A549 (cell line): ENCODE data around the gene EXT2. TPM values are rescaled to one million over a fixed set of nuclear protein-coding genes. Genes with fewer than 3 reads are reported as not detected.

Experiments used
- ATAC-seq, 2 experiments: fragments of 200-7000 bp in 1 of 2; fragments of >200 bp in 1 of 2; cut with Nextera tagmentation in 1 of 2; cut with Tn5 transposase in 1 of 2; 3 replicates each; pipeline versions ENCODE4 v1.8.0 to v1.9.1; 2018 to 2020; ENCODE audit warnings: mild to moderate bottlenecking in 1 of 2, moderate library complexity in 1 of 2
- CTCF ChIA-PET: fragments of 300-600 bp; sonication (Branson Sonifier 250); formaldehyde crosslinking; extraction: SDS; loops from one replicate; lab custom pipeline; 2021; ENCODE audit warnings: antibody characterized with exemption, inconsistent platforms; lab: Yijun Ruan, JAX
- POLR2A ChIA-PET: fragments of 350-600 bp; formaldehyde crosslinking; extraction: SDS; loops from one replicate; lab custom pipeline; 2021; ENCODE audit warnings: antibody characterized with exemption, inconsistent platforms; lab: Yijun Ruan, JAX
- DNase-seq, 2 experiments: peaks; one replicate each; pipeline versions ENCODE4 v3.0.0 to v3.0.0-alpha.2; 2011 to 2016; ENCODE audit warnings: low read depth in 1 of 2, low spot score in 1 of 2
- FAIRE-seq: peaks from 2 replicates; lab custom pipeline; 2011; peaks lifted over from hg19 to GRCh38; lab: Jason Lieb, UNC
- H3K27ac ChIP-seq, 2 experiments: fragments of >200 bp; sonication (Bioruptor Twin); formaldehyde crosslinking; 3 replicates each; pipeline ENCODE4 v1.5.1; 2016 to 2017
- H3K4me1 ChIP-seq: fragments of >200 bp; sonication (Bioruptor Twin); formaldehyde crosslinking; 3 replicates; pipeline ENCODE4 v1.6.1; 2016
- H3K4me2 ChIP-seq: fragments of >200 bp; sonication (Bioruptor Twin); formaldehyde crosslinking; 3 replicates; pipeline ENCODE4 v1.6.1; 2016
- H3K4me3 ChIP-seq: fragments of >200 bp; sonication (Bioruptor Twin); formaldehyde crosslinking; 3 replicates; pipeline ENCODE4 v1.5.1; 2016
- H3K9me3 ChIP-seq: fragments of >200 bp; sonication (Bioruptor Twin); formaldehyde crosslinking; 3 replicates; pipeline ENCODE4 v1.6.1; 2016
- CEBPB ChIP-seq, 2 experiments: fragments of >200 bp in 1 of 2; sonication (Bioruptor Twin) in 1 of 2; formaldehyde crosslinking in 1 of 2; IDR thresholded peaks; 2 replicates each; pipeline ENCODE4 v1.6.1; 2012 to 2016
- CHD4 ChIP-seq: fragments of 200-600 bp; sonication (generic); IDR thresholded peaks from 2 replicates; pipeline ENCODE4 v1.6.1; 2016; ENCODE audit warnings: antibody characterized with exemption, mild to moderate bottlenecking, borderline replicate concordance
- EHF ChIP-seq: fragments of 250-450 bp; sonication (Bioruptor Pico); IDR thresholded peaks from 2 replicates; pipeline ENCODE4 v1.5.0; 2020; ENCODE audit warnings: mild to moderate bottlenecking
- ELK1 ChIP-seq: fragments of 150-350 bp; IDR thresholded peaks from 2 replicates; pipeline ENCODE4 v1.6.1; 2014; ENCODE audit warnings: low read depth, mild to moderate bottlenecking, low read length
- FOXS1 ChIP-seq: fragments of 250-450 bp; sonication (Bioruptor Pico); IDR thresholded peaks from 2 replicates; pipeline ENCODE4 v1.5.0; 2020; ENCODE audit warnings: mild to moderate bottlenecking, moderate library complexity
- HDAC2 ChIP-seq: fragments of 200-600 bp; sonication (generic); IDR thresholded peaks from 2 replicates; pipeline ENCODE4 v1.6.1; 2016
- HEYL ChIP-seq: fragments of 250-450 bp; sonication (Bioruptor Pico); IDR thresholded peaks from 2 replicates; pipeline ENCODE4 v1.8.0; 2021; ENCODE audit warnings: mild to moderate bottlenecking, moderate library complexity
- HMGXB4 ChIP-seq: fragments of 250-450 bp; sonication (Bioruptor Pico); IDR thresholded peaks from 2 replicates; pipeline ENCODE4 v1.5.0; 2021; ENCODE audit warnings: mild to moderate bottlenecking, moderate library complexity, borderline replicate concordance
- HOXB13 ChIP-seq: fragments of 250-450 bp; sonication (Bioruptor Pico); IDR thresholded peaks from 2 replicates; pipeline ENCODE4 v1.5.0; 2020; ENCODE audit warnings: low read depth, mild to moderate bottlenecking, moderate library complexity
- HOXB5 ChIP-seq: fragments of 250-450 bp; sonication (Bioruptor Pico); IDR thresholded peaks from 2 replicates; pipeline ENCODE4 v1.5.0; 2020; ENCODE audit warnings: mild to moderate bottlenecking, moderate library complexity
- KDM1A ChIP-seq: fragments of 200-600 bp; sonication (generic); IDR thresholded peaks from 2 replicates; pipeline ENCODE4 v1.6.1; 2016; ENCODE audit warnings: low read depth, mild to moderate bottlenecking
- KDM5A ChIP-seq: fragments of 200-600 bp; sonication (generic); IDR thresholded peaks from 2 replicates; pipeline ENCODE4 v1.6.1; 2016; ENCODE audit warnings: antibody characterized with exemption, mild to moderate bottlenecking
- MYC ChIP-seq: IDR thresholded peaks from 2 replicates; pipeline ENCODE4 v1.6.1; 2012; ENCODE audit warnings: mild to moderate bottlenecking, inconsistent platforms, low read length, improper control_type of control experiment, borderline replicate concordance
- NR3C1 ChIP-seq: fragments of >200 bp; sonication (Bioruptor Twin); formaldehyde crosslinking; IDR thresholded peaks from 3 replicates; pipeline ENCODE4 v1.6.1; 2017
- PBX3 ChIP-seq: IDR thresholded peaks from 2 replicates; pipeline ENCODE4 v1.6.1; 2012
- PHF8 ChIP-seq: fragments of 200-600 bp; sonication (generic); IDR thresholded peaks from 2 replicates; pipeline ENCODE4 v1.6.1; 2016; ENCODE audit warnings: low read depth, mild to moderate bottlenecking, antibody characterized with exemption, moderate library complexity, borderline replicate concordance
- POLR2A ChIP-seq: IDR thresholded peaks from 2 replicates; pipeline ENCODE4 v1.6.1; 2012; ENCODE audit warnings: mild to moderate bottlenecking, low read length
- POLR2AphosphoS2 ChIP-seq: conservative IDR thresholded peaks from 2 replicates; pipeline ENCODE4 v1.6.1; 2012; ENCODE audit warnings: low read length, improper control_type of control experiment, inconsistent platforms
- RAD21 ChIP-seq, 2 experiments: fragments of >200 bp in 1 of 2; sonication (Bioruptor Twin) in 1 of 2; formaldehyde crosslinking in 1 of 2; IDR thresholded peaks in 1 of 2; conservative IDR thresholded peaks in 1 of 2; 2 replicates in 1 of 2; 3 replicates in 1 of 2; pipeline ENCODE4 v1.6.1; 2012 to 2018; ENCODE audit warnings: inconsistent platforms in 1 of 2
- RNF2 ChIP-seq: fragments of 200-600 bp; sonication (generic); IDR thresholded peaks from 2 replicates; pipeline ENCODE4 v1.6.1; 2016; ENCODE audit warnings: low read depth, mild to moderate bottlenecking, antibody characterized with exemption, moderate library complexity, borderline replicate concordance
- SREBF2 ChIP-seq: fragments of 450-650 bp; IDR thresholded peaks from 2 replicates; pipeline ENCODE4 v1.6.1; 2014; ENCODE audit warnings: mild to moderate bottlenecking, moderate library complexity
- TP53 ChIP-seq: fragments of 250-450 bp; sonication (Bioruptor Pico); IDR thresholded peaks from 2 replicates; pipeline ENCODE4 v1.5.0; 2021; ENCODE audit warnings: mild to moderate bottlenecking, moderate library complexity
- USF2 ChIP-seq: fragments of 450-650 bp; IDR thresholded peaks from 2 replicates; pipeline ENCODE4 v1.6.1; 2014; ENCODE audit warnings: antibody characterized with exemption
- ZFP36 ChIP-seq: fragments of 450-650 bp; IDR thresholded peaks from 2 replicates; pipeline ENCODE4 v1.6.1; 2014; ENCODE audit warnings: borderline replicate concordance; ENCODE audit not compliant: partially characterized antibody
- ZSCAN20 ChIP-seq: fragments of 250-450 bp; sonication (Bioruptor Pico); IDR thresholded peaks from 2 replicates; pipeline ENCODE4 v1.8.0; 2022; ENCODE audit warnings: mild to moderate bottlenecking, moderate library complexity
- WGBS: methylation state at CpG from one replicate; pipeline ENCODE4 v1.1.6; 2017; ENCODE audit errors: missing lambda C conversion rate; 5-methylcytosine and 5-hydroxymethylcytosine counted together
- polyA plus RNA-seq, 4 experiments: library from polyadenylated mRNA; depleted of rRNA in 3 of 4; stranded (reverse); fragments of >200 nt; fragmentation: RNase III in 1 of 4; extraction: RNeasy Plus Mini Kit Qiagen cat#74134 plus additional on column Dnase treatment in 1 of 4; gene quantifications; 2 replicates in 3 of 4; 3 replicates in 1 of 4; pipeline ENCODE4 v1.2.3, GENCODE V29; 2011 to 2017
- TF ChIP-seq, protein P1 (sequence below): fragments of 200-600 bp; sonication (generic); IDR thresholded peaks from 2 replicates; pipeline ENCODE4 v1.6.1; 2016; ENCODE audit warnings: antibody characterized with exemption, mild to moderate bottlenecking, moderate library complexity
- TF ChIP-seq, protein P2 (sequence below): IDR thresholded peaks from 2 replicates; pipeline ENCODE4 v1.6.1; 2012; ENCODE audit warnings: low read depth, borderline replicate concordance

EXT2 gene
- polyA plus RNA-seq, 2 of the 4 experiments (the other 2 are of a cell fraction), result 56.5 to 77.3 TPM

- TF ChIP-seq, protein P1, sequence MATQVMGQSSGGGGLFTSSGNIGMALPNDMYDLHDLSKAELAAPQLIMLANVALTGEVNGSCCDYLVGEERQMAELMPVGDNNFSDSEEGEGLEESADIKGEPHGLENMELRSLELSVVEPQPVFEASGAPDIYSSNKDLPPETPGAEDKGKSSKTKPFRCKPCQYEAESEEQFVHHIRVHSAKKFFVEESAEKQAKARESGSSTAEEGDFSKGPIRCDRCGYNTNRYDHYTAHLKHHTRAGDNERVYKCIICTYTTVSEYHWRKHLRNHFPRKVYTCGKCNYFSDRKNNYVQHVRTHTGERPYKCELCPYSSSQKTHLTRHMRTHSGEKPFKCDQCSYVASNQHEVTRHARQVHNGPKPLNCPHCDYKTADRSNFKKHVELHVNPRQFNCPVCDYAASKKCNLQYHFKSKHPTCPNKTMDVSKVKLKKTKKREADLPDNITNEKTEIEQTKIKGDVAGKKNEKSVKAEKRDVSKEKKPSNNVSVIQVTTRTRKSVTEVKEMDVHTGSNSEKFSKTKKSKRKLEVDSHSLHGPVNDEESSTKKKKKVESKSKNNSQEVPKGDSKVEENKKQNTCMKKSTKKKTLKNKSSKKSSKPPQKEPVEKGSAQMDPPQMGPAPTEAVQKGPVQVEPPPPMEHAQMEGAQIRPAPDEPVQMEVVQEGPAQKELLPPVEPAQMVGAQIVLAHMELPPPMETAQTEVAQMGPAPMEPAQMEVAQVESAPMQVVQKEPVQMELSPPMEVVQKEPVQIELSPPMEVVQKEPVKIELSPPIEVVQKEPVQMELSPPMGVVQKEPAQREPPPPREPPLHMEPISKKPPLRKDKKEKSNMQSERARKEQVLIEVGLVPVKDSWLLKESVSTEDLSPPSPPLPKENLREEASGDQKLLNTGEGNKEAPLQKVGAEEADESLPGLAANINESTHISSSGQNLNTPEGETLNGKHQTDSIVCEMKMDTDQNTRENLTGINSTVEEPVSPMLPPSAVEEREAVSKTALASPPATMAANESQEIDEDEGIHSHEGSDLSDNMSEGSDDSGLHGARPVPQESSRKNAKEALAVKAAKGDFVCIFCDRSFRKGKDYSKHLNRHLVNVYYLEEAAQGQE, result no peak
- TF ChIP-seq POLR2A (no peak), NR3C1 (no peak), PHF8 (no peak), TP53 (no peak), SREBF2 (no peak), EHF (CRISPR knock-in tag) (no peak)
Observed at GRCh38 chr11:44149651-44150050, 54.2 kb downstream of the EXT2 start (continued).

DNA sequence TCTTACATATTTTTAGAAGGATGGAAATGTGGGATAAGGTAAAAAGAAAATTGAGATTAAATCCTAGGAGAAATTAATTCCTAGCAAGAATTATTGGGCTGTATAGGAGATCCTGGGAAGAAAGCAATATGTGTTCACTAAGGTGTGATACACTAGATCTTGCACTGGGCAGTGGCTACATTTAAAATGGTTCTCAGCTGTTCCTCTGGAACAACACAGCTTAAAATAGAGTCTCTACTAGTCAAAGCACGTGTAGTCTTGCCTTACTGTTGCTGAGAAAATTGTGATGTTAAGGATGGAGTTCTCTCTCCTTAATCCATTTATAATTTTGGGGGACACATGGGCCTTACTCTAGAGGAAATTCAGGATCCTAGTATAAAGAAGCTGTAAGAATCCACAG lies 54.9 kb downstream of the EXT2 start:
- POLR2A ChIA-PET, result no interaction called here
- no peak for FAIRE-seq

DNA sequence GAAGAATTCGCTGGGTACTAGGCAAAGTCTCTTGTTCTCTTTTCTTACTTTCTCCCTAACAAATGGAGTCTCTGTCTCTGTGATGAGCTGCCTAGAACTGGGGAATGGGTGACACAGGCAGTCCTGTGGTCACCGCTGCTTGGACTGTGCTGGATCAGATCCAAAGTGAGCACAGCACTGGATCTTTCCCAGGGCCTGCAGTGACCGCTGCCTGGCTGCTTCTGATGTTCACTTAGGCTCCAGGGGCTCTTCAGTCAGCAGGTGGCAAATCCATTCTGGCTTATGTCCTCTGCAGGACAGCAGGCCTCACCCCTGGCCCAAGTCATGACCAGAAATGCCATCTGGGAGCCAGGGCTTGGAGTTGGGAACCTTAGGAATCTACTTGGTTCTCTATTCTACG lies 61.5 kb downstream of the EXT2 start:
- H3K27ac ChIP-seq, result no peak overlapping the region

More for the DNA sequence above, 54.9 kb downstream of the EXT2 start:
- H3K4me1 ChIP-seq, result no peaks in the 10 kb centered on the region
- CTCF ChIA-PET, result interaction anchor here (0.8 to 1.2 kb wide), 2 partner anchors 41 to 98 kb away, joined by 3 to 4 read pairs; no protein-coding TSS in a partner anchor
- TF ChIP-seq ZFP36 (no peak), KDM5A (no peak), ZSCAN20 (CRISPR knock-in tag) (no peak), HDAC2 (no peak), MYC (no peak), FOXS1 (CRISPR knock-in tag) (no peak), PBX3 (no peak), USF2 (no peak), HEYL (no peak), RAD21 (conservative IDR thresholded peaks at IDR 0.05 in 1 of 2, IDR thresholded peaks at IDR 0.05 in 1 of 2) (no peak), POLR2A (no peak)
- TF ChIP-seq, protein P2, sequence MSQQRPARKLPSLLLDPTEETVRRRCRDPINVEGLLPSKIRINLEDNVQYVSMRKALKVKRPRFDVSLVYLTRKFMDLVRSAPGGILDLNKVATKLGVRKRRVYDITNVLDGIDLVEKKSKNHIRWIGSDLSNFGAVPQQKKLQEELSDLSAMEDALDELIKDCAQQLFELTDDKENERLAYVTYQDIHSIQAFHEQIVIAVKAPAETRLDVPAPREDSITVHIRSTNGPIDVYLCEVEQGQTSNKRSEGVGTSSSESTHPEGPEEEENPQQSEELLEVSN, result no peak
- TF ChIP-seq, all 56 proteins: peak for 0
- WGBS, result 88% methylated on average over 1 of the region's 1 CpG
- Histone ChIP-seq H3K27ac (no peak overlapping the region), H3K9me3 (no peaks in the 10 kb centered on the region), H3K4me3 (no peak overlapping the region), H3K4me2 (no peak overlapping the region)
- DNase-seq (no peak), ATAC-seq (no peak)

More for the DNA sequence above, 61.5 kb downstream of the EXT2 start:
- ChIA-PET POLR2A (no interaction called here), CTCF (no interaction called here)
- no peaks in the 10 kb centered on the region for H3K9me3 ChIP-seq
- FAIRE-seq (no peak), ATAC-seq (no peak)
- WGBS, result 95% methylated on average over 4 of the region's 4 CpGs
- TF ChIP-seq HMGXB4 (CRISPR knock-in tag), result no peak
- TF ChIP-seq, protein P2, result no peak
- TF ChIP-seq CEBPB (IDR thresholded peaks at IDR 0.05), result no peak
- TF ChIP-seq HOXB5 (CRISPR knock-in tag), result no peak
- no peak for TF ChIP-seq HOXB13 (CRISPR knock-in tag)
- no peak for TF ChIP-seq RNF2
- TF ChIP-seq PHF8, result no peak
- TF ChIP-seq KDM1A, result no peak
- TF ChIP-seq SREBF2, result no peak
- TF ChIP-seq TP53, result no peak
- TF ChIP-seq CHD4, result no peak
- TF ChIP-seq POLR2AphosphoS2, result no peak
- no peak for TF ChIP-seq ELK1
- TF ChIP-seq, all 56 proteins: peak for 0
- H3K4me2 ChIP-seq, result no peak overlapping the region
- no peaks in the 10 kb centered on the region for H3K4me1 ChIP-seq
- no peak overlapping the region for H3K4me3 ChIP-seq
- no peak for DNase-seq
